Heart right ventricle (tissue), 16 donors: Measurements from ENCODE around the gene ADAMTS12. TPM values are rescaled to one million over a fixed set of nuclear protein-coding genes. Genes with fewer than 3 reads are reported as not detected.

Experiments used
- ATAC-seq, 8 donors: fragments of 200-7000 bp; cut with Tn5 transposase; one replicate each; pipeline ENCODE4 v1.9.1; 2020; ENCODE audit warnings: mild to moderate bottlenecking in 8 of 8, moderate library complexity in 8 of 8, moderate number of reproducible peaks in 1 of 8
- DNase-seq, 2 donors: peaks; one replicate each; pipeline ENCODE4 v3.0.0-alpha.2; 2020
- H3K27ac ChIP-seq, 10 donors: fragments of 200-600 bp; sonication (generic) in 2 of 10; one replicate each; pipeline versions ENCODE4 v1.5.0 to v1.8.0; 2020 to 2022; ENCODE audit warnings: mild to moderate bottlenecking in 3 of 10
- H3K27me3 ChIP-seq, 7 donors: fragments of 200-600 bp; one replicate each; pipeline ENCODE4 v1.8.0; 2021 to 2022; ENCODE audit warnings: mild to moderate bottlenecking in 2 of 7
- H3K36me3 ChIP-seq, 9 donors: fragments of 200-600 bp; sonication (generic) in 1 of 9; one replicate each; pipeline versions ENCODE4 v1.5.0 to v1.8.0; 2020 to 2022; ENCODE audit warnings: mild to moderate bottlenecking in 2 of 9
- H3K4me1 ChIP-seq, 9 donors: fragments of 200-600 bp; sonication (generic) in 1 of 9; one replicate each; pipeline versions ENCODE4 v1.5.0 to v1.8.0; 2020 to 2022; ENCODE audit warnings: mild to moderate bottlenecking in 4 of 9
- H3K4me3 ChIP-seq, 10 donors: fragments of 200-600 bp; sonication (generic) in 2 of 10; one replicate each; pipeline versions ENCODE4 v1.5.0 to v1.8.0; 2020 to 2022; ENCODE audit warnings: mild to moderate bottlenecking in 7 of 10, moderate library complexity in 2 of 10
- H3K9me3 ChIP-seq, 11 donors: fragments of 200-600 bp in 10 of 11; sonication (generic) in 2 of 11; one replicate each; pipeline versions ENCODE4 v1.5.0 to v1.8.0; 2013 to 2022; ENCODE audit warnings: mild to moderate bottlenecking in 2 of 11, control low read depth in 1 of 11, moderate library complexity in 1 of 11
- CTCF ChIP-seq, 9 donors: fragments of 200-600 bp; sonication (generic) in 2 of 9; IDR thresholded peaks; one replicate each; pipeline versions ENCODE4 v1.5.0 to v1.8.0; 2021 to 2022; ENCODE audit warnings: antibody characterized with exemption in 9 of 9, mild to moderate bottlenecking in 5 of 9, moderate library complexity in 1 of 9
- WGBS, 2 donors: extraction: QIAGEN DNeasy Blood & Tissue Kit; methylation state at CpG; one replicate each; pipeline ENCODE4 v1.1.7; 2013; ENCODE audit warnings: inconsistent platforms in 1 of 2; 5-methylcytosine and 5-hydroxymethylcytosine counted together
- intact Hi-C, 10 donors: fragments of 100-400 bp; cut with DNase I; formaldehyde crosslinking; loops; one replicate each; pipeline versions ENCODE4 v1.11.1 to v1.14.2; 2022
- polyA plus RNA-seq, 2 donors: library from polyadenylated mRNA; stranded (reverse); fragments of 200-250 nt; gene quantifications; one replicate each; pipeline ENCODE4 v1.2.3, GENCODE V29; 2013
- total RNA-seq, 10 donors: library from RNA; stranded (reverse); fragmentation: NEBNext Ultra II Directional in 3 of 10; extraction: Animal tissue kit (Norgen Biotek cat#: 25700) in 3 of 10; gene quantifications; one replicate each; pipeline versions ENCODE4 v1.2.1 to v1.2.4, GENCODE V29; 2021 to 2023
- donor health status: Arrhythmogenic right ventricular cardiomyopathy.
- donor health status: ischemic (EF 13 %, LVEDD 7.1; RV severe dilation, severe dysfunction).
- donor health status: healthy with polysubstance abuse.
- donor health status: DM: no; HTN: yes; CAD: no.
- donor health status: DM: no; HTN: no; CAD: no.
- donor health status: ischemic (EF 25% LVEDD 6.9; RV normal size, moderate dysfunction).
- donor health status: ischemic (EF 25% LVEDD 5.7; RV mildly dilated, moderate dysfunction).
- donor health status: healthy.
- donor health status: DM: yes; HTN: yes; CAD: no.
- donor health status: Ischemic cardiomyopathy.
- donor health status: ischemic (EF 35%, LVEDD 5.7; RV mildly dilated, moderate dysfunction).
- donor health status: nonischemic (EF 11% LVEDD 7.7; RV severe dilation, severe dysfunction).
- donor health status: DM: yes; HTN: yes; CAD: no.
- donor health status: PGD.
- donor health status: ischemic (EF 29% LVEDD 5.4; RV normal size, mild dysfunction).
- donor health status: nonischemic (EF 23%, LVEDD 6.1; RV moderate dilation, normal function).

ADAMTS12 gene
- total and polyA plus RNA-seq, 12 donors, result 0.37 to 3.7 (median 1.3) TPM

- Histone ChIP-seq H3K4me3 (no peak overlapping the region), H3K27ac (no peak overlapping the region), H3K4me1 (peaks cover 0 to 7% (median 0%) of the 10 kb centered on the region in 9 donors), H3K9me3 (no peaks in the 10 kb centered on the region), H3K36me3 (no peaks in the 10 kb centered on the region), H3K27me3 (peaks cover 0 to 5% (median 0%) of the 10 kb centered on the region in 7 donors)
- 69 to 78% methylated on average over 1 of the region's 1 CpG for WGBS, 2 donors
- no peak for ATAC-seq
- no peak for TF ChIP-seq CTCF (IDR thresholded peaks at IDR 0.05)
- DNase-seq, result no peak
- intact Hi-C loops, result no loop called here
These were observed 154.5 kb downstream of the ADAMTS12 start for GRCh38 chr5:33737284-33737683.

GRCh38 chr5:33736510-33736909 is 155.3 kb downstream of the ADAMTS12 start:
- no peaks in the 10 kb centered on the region for H3K9me3 ChIP-seq
- no peaks in the 10 kb centered on the region for H3K36me3 ChIP-seq
- ATAC-seq (peak in 1 of 8 donors; percentile 45), DNase-seq (no peak)
- TF ChIP-seq CTCF (IDR thresholded peaks at IDR 0.05), result no peak
- H3K27me3 ChIP-seq, result peaks cover 0 to 5% (median 0%) of the 10 kb centered on the region in 7 donors
- intact Hi-C loops, result no loop called here
- H3K4me1 ChIP-seq, result peaks cover 0 to 7% (median 0%) of the 10 kb centered on the region in 9 donors
- H3K27ac ChIP-seq, result no peak overlapping the region
- no peak overlapping the region for H3K4me3 ChIP-seq
- 64 to 76% methylated on average over 3 of the region's 3 CpGs for WGBS, 2 donors

GRCh38 chr5:33735072-33735471 is 156.7 kb downstream of the ADAMTS12 start:
- ATAC-seq (no peak), DNase-seq (no peak)
- WGBS, 2 donors, result 84 to 87% methylated on average over 4 of the region's 4 CpGs
- TF ChIP-seq CTCF (IDR thresholded peaks at IDR 0.05), result no peak
- H3K4me3 ChIP-seq, result no peak overlapping the region
- peaks cover 0 to 7% (median 0%) of the 10 kb centered on the region in 9 donors for H3K4me1 ChIP-seq
- intact Hi-C loops, result no loop called here
- no peaks in the 10 kb centered on the region for H3K36me3 ChIP-seq
- peaks cover 0 to 5% (median 0%) of the 10 kb centered on the region in 7 donors for H3K27me3 ChIP-seq
- no peak overlapping the region for H3K27ac ChIP-seq
- H3K9me3 ChIP-seq, result no peaks in the 10 kb centered on the region

GRCh38 chr5:33734537-33734936 is 157.3 kb downstream of the ADAMTS12 start:
- Histone ChIP-seq H3K9me3 (no peaks in the 10 kb centered on the region), H3K27me3 (peaks cover 0 to 5% (median 0%) of the 10 kb centered on the region in 7 donors), H3K36me3 (no peaks in the 10 kb centered on the region), H3K27ac (no peak overlapping the region), H3K4me1 (peaks cover 0 to 7% (median 0%) of the 10 kb centered on the region in 9 donors), H3K4me3 (no peak overlapping the region)
- TF ChIP-seq CTCF (IDR thresholded peaks at IDR 0.05), result no peak
- 38% methylated on average over 3 of the region's 3 CpGs for WGBS, 2 donors
- DNase-seq (no peak), ATAC-seq (no peak)
- intact Hi-C loops, result no loop called here
